NCI-H226 (cell line): ENCODE data around the gene MAN1C1.

ENCODE experiments used
- DNase-seq: peaks from one replicate; pipeline ENCODE4 v3.0.0-alpha.2; 2015

MAN1C1 gene

GRCh38 chr1:25790472-25790871 lies 173.9 kb downstream of the MAN1C1 start:
- no peak for DNase-seq

- DNase-seq, result no peak
Observed at GRCh38 chr1:25792115-25792514, 175.5 kb downstream of the MAN1C1 start.

GRCh38 chr1:25793585-25794170 lies 177.1 kb downstream of the MAN1C1 start:
- no peak for DNase-seq

GRCh38 chr1:25794325-25794724 lies 177.7 kb downstream of the MAN1C1 start:
- no peak for DNase-seq

GRCh38 chr1:25795211-25795610 lies 178.6 kb downstream of the MAN1C1 start:
- DNase-seq, result no peak

- DNase-seq, result no peak
Observed at GRCh38 chr1:25795946-25796810, 179.6 kb downstream of the MAN1C1 start.

GRCh38 chr1:25796811-25797458 lies 180.3 kb downstream of the MAN1C1 start:
- peak; percentile 60 for DNase-seq

- no peak for DNase-seq
Observed at GRCh38 chr1:25797939-25798338, 181.3 kb downstream of the MAN1C1 start.

- no peak for DNase-seq
Observed at GRCh38 chr1:25798666-25799351, 182.2 kb downstream of the MAN1C1 start.

GRCh38 chr1:25799352-25799934 lies 182.9 kb downstream of the MAN1C1 start:
- no peak for DNase-seq

- DNase-seq, result peak; percentile 29
Observed at GRCh38 chr1:25799935-25800702, 183.5 kb downstream of the MAN1C1 start, which contains the start of gene SELENON. TSS of gene SELENON (plus strand) at chr1:25800193. CDS start at chr1:25800231, 38 bp downstream.

GRCh38 chr1:25800703-25801377 lies 184.2 kb downstream of the MAN1C1 start:
- DNase-seq, result no peak

GRCh38 chr1:25802915-25803314 lies 186.3 kb downstream of the MAN1C1 start:
- no peak for DNase-seq

- DNase-seq, result no peak
Observed at GRCh38 chr1:25803368-25803767, 186.8 kb downstream of the MAN1C1 start.

- DNase-seq, result no peak
Observed at GRCh38 chr1:25804244-25804963, 187.8 kb downstream of the MAN1C1 start.

GRCh38 chr1:25804964-25805862 lies 188.6 kb downstream of the MAN1C1 start:
- DNase-seq, result no peak

- no peak for DNase-seq
Observed at GRCh38 chr1:25805863-25806225, 189.3 kb downstream of the MAN1C1 start.

- no peak for DNase-seq
Observed at GRCh38 chr1:25806418-25806817, 189.8 kb downstream of the MAN1C1 start.
